Kidney (tissue), 14 donors: Measurements from ENCODE around the gene PSG7. TPM values are rescaled to one million over a fixed set of nuclear protein-coding genes. Genes with fewer than 3 reads are reported as not detected.
A peak's percentile ranks its signal among the peaks of the same experiment; 100 is the strongest.
"Not testable (repeated sequence)": the region's sequence is repeated elsewhere in the genome, so short reads cannot be mapped to it uniquely, and the experiment has no call there.

Source experiments
- DNase-seq, 5 donors: peaks; one replicate each; pipeline ENCODE4 v3.0.0-alpha.2; 2013 to 2020
- FAIRE-seq: peaks from 2 replicates; lab custom pipeline; 2012; peaks lifted over from hg19 to GRCh38; lab: Jason Lieb, UNC
- H3K27ac ChIP-seq, 2 donors: one replicate each; pipeline ENCODE4 v1.7.0; 2013; ENCODE audit warnings: low read depth in 2 of 2, low read length in 2 of 2, inconsistent platforms in 1 of 2
- H3K27me3 ChIP-seq: one replicate; pipeline ENCODE4 v1.7.1; 2013; ENCODE audit warnings: low read length, inconsistent platforms; ENCODE audit not compliant: control insufficient read depth, insufficient read depth
- H3K36me3 ChIP-seq, 3 donors: one replicate each; pipeline versions ENCODE4 v1.7.0 to v1.7.1; 2013; ENCODE audit warnings: low read length in 3 of 3, control low read depth in 1 of 3, inconsistent platforms in 1 of 3; ENCODE audit not compliant: insufficient read depth in 3 of 3, control insufficient read depth in 2 of 3
- H3K4me1 ChIP-seq, 3 donors: one replicate each; pipeline versions ENCODE4 v1.7.0 to v1.7.1; 2013; ENCODE audit warnings: low read length in 3 of 3, inconsistent platforms in 1 of 3, low read depth in 1 of 3; ENCODE audit not compliant: control insufficient read depth in 2 of 3, insufficient read depth in 2 of 3
- H3K4me3 ChIP-seq, 3 donors: one replicate each; pipeline versions ENCODE4 v1.7.0 to v1.8.1; 2013; ENCODE audit warnings: low read length in 3 of 3, control low read depth in 1 of 3, inconsistent platforms in 1 of 3
- H3K9ac ChIP-seq, 3 donors: one replicate each; pipeline versions ENCODE4 v1.7.0 to v1.7.1; 2013; ENCODE audit warnings: low read length in 3 of 3, control low read depth in 1 of 3, inconsistent platforms in 1 of 3
- H3K9me3 ChIP-seq, 3 donors: one replicate each; pipeline versions ENCODE4 v1.7.0 to v1.7.1; 2013; ENCODE audit warnings: low read length in 3 of 3, control low read depth in 1 of 3, inconsistent platforms in 1 of 3; ENCODE audit not compliant: control insufficient read depth in 2 of 3, insufficient read depth in 1 of 3
- CTCF ChIP-seq: IDR thresholded peaks from 3 replicates; pipeline ENCODE4 v1.5.1; 2012; ENCODE audit warnings: mild to moderate bottlenecking, moderate library complexity, borderline replicate concordance; ENCODE audit not compliant: insufficient read depth; ENCODE audit errors: extremely low read depth
- intact Hi-C: fragments of 100-400 bp; cut with DNase I; formaldehyde crosslinking; loops from one replicate; pipeline ENCODE4 v1.11.1; 2022
- polyA plus RNA-seq: library from polyadenylated mRNA; stranded (reverse); fragments of 350-450 nt; fragmentation: Illumina TruSeq; extraction: RNeasy Lipid Tissue Mini Kit (QIAGEN cat#74804); gene quantifications from one replicate; pipeline ENCODE4 v1.2.3, GENCODE V29; 2014; ENCODE audit warnings: low read depth, low replicate concordance; ENCODE audit not compliant: insufficient read depth
- total RNA-seq: library from RNA; stranded (reverse); fragmentation: NEBNext Ultra II Directional; extraction: Animal tissue kit (Norgen Biotek cat#: 25700); gene quantifications from one replicate; pipeline ENCODE4 v1.2.1, GENCODE V29; 2021
- donor health status: control.
- donor health status: control.
- donor health status: control.
- donor health status: control.
- donor health status: control.
- donor health status: DM: yes; HTN: yes; CAD: no.
- donor health status: Normal renal cell carcinoma (clear cell type).

PSG7 gene
- total and polyA plus RNA-seq, 2 donors from 2014 or later, result not detected

GRCh38 chr19:42887876-42888445 is 49.0 kb downstream of the PSG7 start:
- DNase-seq, FAIRE-seq, intact Hi-C loops, H3K27me3 ChIP-seq, H3K36me3 ChIP-seq, H3K9me3 ChIP-seq, H3K4me1 ChIP-seq, H3K4me3 ChIP-seq, H3K27ac ChIP-seq, H3K9ac ChIP-seq: not testable (repeated sequence)

GRCh38 chr19:42882730-42883129 is 54.3 kb downstream of the PSG7 start:
- H3K4me3 ChIP-seq, H3K9me3 ChIP-seq, H3K36me3 ChIP-seq, H3K4me1 ChIP-seq, DNase-seq, FAIRE-seq, H3K27me3 ChIP-seq, H3K27ac ChIP-seq, H3K9ac ChIP-seq, intact Hi-C loops: not testable (repeated sequence)

- H3K9ac ChIP-seq, DNase-seq, H3K27ac ChIP-seq, FAIRE-seq, intact Hi-C loops, H3K36me3 ChIP-seq, H3K9me3 ChIP-seq, H3K27me3 ChIP-seq, H3K4me1 ChIP-seq, H3K4me3 ChIP-seq: not testable (repeated sequence)
Observed at GRCh38 chr19:42882010-42882409, 55.0 kb downstream of the PSG7 start.

GRCh38 chr19:42881279-42881678 is 55.7 kb downstream of the PSG7 start:
- intact Hi-C loops, H3K27me3 ChIP-seq, H3K27ac ChIP-seq, H3K4me1 ChIP-seq, H3K9me3 ChIP-seq, H3K36me3 ChIP-seq, FAIRE-seq, H3K4me3 ChIP-seq, H3K9ac ChIP-seq: not testable (repeated sequence)
- DNase-seq, result peak in 1 of 5 donors; percentile 65

GRCh38 chr19:42880621-42881020 is 56.4 kb downstream of the PSG7 start:
- H3K27me3 ChIP-seq, intact Hi-C loops, H3K4me3 ChIP-seq, H3K9ac ChIP-seq, FAIRE-seq, H3K27ac ChIP-seq, H3K4me1 ChIP-seq, H3K9me3 ChIP-seq, H3K36me3 ChIP-seq: not testable (repeated sequence)
- peak in 1 of 5 donors; percentile 32 for DNase-seq

GRCh38 chr19:42879613-42880012 is 57.4 kb downstream of the PSG7 start, which contains the start of gene PSG1:
Gene PSG1, minus strand, starts transcription at chr19:42879713. Its CDS starts 132 bp downstream, at chr19:42879581.
- no peak for TF ChIP-seq CTCF
- no peaks in the 10 kb centered on the region for H3K9me3 ChIP-seq
- no peak within 1 kb of the TSS for H3K9ac ChIP-seq
- no peaks in the 10 kb centered on the region for H3K27me3 ChIP-seq
- H3K4me1 ChIP-seq, result no peaks in the 10 kb centered on the region
- no peak within 1 kb of the TSS for H3K27ac ChIP-seq
- no peak within 1 kb of the TSS for H3K4me3 ChIP-seq
- FAIRE-seq (no peak), DNase-seq (no peak)
- intact Hi-C loops, result no loop called here
- H3K36me3 ChIP-seq, result no peaks in the 10 kb centered on the region

GRCh38 chr19:42876596-42876995 is 60.4 kb downstream of the PSG7 start:
- H3K9ac ChIP-seq, H3K9me3 ChIP-seq, H3K27ac ChIP-seq, FAIRE-seq, DNase-seq, H3K36me3 ChIP-seq, H3K4me1 ChIP-seq, intact Hi-C loops, H3K27me3 ChIP-seq, H3K4me3 ChIP-seq: not testable (repeated sequence)

GRCh38 chr19:42875881-42876280 is 61.1 kb downstream of the PSG7 start:
- FAIRE-seq, H3K4me1 ChIP-seq, H3K4me3 ChIP-seq, DNase-seq, intact Hi-C loops, H3K27me3 ChIP-seq, H3K27ac ChIP-seq, H3K9me3 ChIP-seq, H3K36me3 ChIP-seq, H3K9ac ChIP-seq: not testable (repeated sequence)
